GM19463 (cell line): ENCODE measurements around the gene DSCAML1.

ENCODE experiments used
- ATAC-seq: cut with Tn5 transposase; IDR thresholded peaks from one replicate; pipeline ENCODE4 v1.9.1; 2021; ENCODE audit warnings: mild to moderate bottlenecking, moderate library complexity; ENCODE audit not compliant: unreplicated experiment

The DSCAML1 gene

DNA sequence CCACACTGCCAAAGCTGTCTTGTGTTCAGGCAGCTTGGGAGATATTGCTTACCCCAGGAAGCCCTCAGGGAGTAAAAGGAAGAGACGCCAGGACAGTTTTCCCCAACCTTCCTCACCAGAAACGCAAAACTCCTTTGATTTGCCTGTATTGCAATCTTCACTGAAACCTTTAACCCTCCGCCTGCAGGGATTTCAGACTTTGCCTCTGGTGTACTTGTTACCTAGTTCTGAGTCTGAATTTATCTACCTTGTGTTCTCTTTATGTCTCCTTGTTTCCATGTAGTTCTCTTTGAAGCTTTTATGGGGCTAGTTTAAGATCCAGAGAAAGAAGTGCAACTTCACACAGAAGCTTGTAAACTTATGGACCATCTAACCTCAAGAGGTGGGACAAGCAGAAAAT is 154.2 kb downstream of the DSCAML1 start:
- no peak for ATAC-seq

DNA sequence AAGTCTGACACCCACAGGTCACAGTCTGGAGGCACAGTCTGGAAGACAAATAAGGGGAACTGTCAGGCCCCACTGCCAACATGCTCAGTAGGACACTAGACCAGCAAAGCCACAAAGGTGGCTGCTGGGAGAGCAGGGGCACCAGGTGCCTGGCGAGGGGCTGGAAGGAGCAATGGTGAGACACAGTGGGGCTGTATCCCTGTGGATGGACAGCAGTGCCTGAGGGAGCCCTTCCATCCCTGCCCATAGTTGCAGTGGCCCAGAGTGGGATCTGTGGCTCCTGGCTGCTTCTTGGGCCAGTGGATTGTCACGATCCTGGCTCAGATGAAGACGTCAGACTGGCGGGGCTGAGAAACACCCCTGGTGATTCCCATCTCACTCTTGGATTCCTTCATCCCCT is 154.6 kb downstream of the DSCAML1 start:
- ATAC-seq = no peak

DNA sequence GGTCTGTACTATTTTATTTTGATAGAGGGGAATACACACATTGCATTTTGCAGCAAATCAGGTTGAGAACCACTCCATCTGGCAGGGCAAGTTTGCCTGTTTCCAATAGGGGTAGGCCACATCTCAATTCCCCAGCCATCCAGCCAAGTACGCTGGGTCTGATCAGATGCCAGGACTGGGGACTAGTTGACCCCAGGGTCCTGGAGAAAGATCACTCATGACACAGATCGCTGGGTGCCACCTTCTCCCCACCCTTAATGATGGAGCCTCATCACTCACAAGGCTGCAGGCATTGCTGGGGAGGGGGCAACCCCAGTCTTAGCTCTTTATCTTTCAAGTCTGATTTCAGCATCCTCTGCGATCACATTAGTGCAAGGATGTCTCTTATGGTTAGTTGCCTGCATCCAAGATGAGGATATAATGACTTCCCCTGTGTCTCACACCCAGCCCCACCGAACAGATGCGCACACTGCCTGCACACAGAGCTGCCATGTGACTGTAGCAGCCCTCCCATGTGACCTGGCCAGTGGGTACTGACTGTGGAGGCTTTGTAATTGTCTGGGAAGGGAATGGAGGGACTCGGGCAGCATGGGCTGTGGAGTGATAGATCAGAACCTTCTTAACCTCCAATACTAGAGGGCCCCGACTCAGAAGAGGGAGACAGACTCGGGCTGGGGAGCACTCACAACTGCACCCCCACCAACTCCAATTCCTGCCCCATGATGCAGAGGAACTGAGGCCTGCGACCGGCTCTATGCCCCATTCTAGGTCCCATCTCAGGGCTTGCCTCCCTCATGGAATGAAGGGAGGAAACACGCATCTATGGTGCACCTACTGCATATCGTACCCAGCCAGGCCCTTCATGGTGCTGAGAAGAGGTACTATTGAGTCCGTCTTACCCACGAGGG is 155.8 kb downstream of the DSCAML1 start:
- ATAC-seq = no peak

DNA sequence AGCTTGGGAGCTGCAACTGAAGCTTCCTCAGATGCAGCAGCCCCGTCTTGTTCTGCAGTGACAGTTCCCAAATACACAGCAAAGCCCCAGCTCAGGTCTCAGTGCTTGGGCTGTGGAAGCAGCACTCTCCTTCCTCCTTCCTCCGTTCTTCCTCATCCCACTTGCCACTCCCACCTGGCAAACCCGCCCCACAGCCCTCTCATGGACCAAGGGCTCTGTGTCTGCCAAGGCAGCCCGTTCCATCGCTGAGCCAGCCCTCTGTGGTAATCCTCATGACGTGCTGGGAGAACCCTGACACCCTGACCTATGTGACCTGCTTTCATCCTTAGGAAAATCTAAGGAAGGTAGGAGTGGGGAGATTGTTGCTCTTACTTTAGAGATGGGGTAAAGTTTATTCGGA is 157.0 kb downstream of the DSCAML1 start:
- ATAC-seq = no peak

DNA sequence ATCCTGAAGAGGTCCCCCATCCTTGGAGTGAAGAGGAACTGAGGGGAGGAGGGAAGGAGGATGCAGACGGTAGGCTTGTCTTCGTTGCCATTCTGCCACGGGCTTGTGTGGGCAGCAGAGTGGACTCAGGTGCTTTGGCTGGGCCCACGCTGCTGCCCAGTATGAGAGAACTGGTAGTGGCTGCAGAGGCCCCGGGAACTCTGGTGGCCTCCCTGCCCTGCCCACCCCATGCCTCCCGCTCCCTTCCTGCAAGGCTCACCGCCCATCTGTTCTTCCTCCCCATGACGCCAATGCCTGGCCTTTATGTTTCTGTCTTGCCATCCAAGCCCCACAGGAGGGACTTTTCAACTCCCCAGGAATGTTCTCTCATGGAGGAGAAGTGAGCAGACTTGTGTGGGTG is 157.4 kb downstream of the DSCAML1 start:
- ATAC-seq = no peak

DNA sequence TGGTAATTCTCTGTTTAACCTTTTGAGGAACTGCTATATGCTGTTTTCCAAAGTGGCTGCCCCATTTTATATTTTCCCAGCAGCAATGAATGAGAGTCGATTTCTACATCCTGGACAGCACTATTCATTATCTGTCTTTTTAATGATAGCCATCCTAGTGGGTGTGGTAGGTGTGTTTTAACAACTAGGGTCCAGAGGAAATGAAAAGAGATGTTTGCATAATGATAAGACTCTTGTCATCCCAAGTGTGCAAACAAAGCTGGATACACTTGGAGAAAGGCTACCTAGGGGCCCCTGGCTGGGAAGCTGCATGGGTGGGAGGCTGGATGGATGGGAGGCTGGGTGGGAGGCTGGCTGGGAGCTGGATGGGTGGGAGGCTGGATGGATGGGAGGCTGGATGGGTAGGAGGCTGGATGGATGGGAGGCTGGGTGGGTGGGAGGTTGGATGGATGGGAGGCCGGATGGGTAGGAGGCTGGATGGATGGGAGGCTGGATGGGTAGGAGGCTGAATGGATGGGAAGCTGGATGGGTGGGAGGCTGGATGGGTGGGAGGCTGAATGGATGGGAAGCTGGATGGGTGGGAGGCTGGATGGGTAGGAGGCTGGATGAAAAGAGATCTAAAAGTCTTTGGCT is 158.0 kb downstream of the DSCAML1 start:
- ATAC-seq = no peak

DNA sequence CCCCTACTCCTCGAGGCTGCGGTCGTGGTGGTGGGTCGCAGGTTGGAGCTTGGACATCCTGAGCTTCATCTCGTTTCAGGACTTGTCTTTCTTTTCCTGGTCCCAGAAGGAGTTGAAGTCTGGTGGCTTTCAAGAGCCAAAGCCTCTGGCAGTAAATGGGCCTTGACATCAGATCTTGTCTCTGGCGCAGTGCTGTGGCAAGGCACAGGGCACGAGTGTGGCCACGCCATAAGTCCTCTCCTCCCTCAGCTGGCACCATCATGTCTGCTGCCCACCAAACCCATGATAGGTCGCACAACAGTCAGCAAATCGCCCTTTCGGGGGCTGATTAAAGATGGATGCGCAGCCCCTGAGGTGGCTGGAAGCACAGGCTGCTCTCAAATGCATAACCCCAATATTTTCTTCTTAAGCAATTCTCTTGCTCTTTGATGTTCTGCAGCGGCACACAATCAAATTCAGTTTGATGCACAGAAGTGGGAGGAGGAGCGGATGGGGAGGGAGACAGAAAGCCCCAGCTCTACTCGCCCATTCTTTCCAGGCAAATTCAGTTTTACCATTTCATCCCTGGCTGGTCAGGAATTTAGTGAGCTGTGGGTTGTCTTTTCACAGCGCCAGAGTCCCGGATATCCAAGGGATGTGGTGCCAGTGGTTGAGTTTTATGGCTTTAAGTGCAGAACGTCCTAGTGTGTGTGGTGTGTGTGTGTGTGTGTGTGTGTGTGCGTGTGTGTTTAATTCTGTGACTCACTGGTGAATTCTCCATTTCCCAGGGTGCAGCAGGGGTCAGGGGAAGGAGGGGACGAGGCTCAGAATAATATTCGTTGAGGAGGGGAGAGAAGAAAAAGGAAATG is 162.0 kb downstream of the DSCAML1 start:
- no peak for ATAC-seq

DNA sequence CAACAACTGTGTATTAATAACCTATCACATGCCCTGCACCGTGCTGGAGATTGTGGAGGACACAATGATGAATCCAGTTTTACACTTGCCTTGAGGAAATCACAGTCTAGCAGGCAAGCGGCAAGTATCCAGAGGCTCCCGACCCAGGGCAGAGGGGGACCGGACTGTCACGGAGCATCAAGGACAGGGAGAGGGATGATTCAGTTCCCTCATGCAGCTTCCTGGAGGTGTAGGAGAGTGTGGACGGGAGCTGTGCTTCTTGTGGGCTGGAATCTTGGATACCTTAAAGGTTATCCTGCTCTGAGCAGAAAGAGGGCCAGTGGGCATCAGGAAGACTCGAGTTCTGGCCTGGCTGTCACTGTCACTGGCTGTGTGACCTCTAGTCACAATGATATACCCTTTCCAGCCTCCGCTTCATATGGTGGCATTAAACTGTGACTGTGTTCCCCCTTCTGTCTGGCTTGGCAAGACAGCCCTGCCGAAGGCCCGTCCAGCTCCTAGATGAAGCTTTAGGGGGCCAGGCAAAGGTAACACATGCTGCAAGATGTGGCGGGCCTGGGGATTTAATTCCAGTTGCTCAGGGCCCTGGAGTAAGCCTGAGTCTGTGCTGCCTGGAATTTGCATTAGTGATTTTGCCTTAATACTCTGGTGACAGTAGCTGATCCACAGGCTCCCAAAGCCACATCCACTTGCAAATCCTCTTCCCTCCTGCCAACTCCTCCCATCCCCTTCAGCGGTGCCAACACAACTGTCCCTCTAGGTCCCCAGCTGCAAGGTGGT is 162.8 kb downstream of the DSCAML1 start:
- no peak for ATAC-seq

DNA sequence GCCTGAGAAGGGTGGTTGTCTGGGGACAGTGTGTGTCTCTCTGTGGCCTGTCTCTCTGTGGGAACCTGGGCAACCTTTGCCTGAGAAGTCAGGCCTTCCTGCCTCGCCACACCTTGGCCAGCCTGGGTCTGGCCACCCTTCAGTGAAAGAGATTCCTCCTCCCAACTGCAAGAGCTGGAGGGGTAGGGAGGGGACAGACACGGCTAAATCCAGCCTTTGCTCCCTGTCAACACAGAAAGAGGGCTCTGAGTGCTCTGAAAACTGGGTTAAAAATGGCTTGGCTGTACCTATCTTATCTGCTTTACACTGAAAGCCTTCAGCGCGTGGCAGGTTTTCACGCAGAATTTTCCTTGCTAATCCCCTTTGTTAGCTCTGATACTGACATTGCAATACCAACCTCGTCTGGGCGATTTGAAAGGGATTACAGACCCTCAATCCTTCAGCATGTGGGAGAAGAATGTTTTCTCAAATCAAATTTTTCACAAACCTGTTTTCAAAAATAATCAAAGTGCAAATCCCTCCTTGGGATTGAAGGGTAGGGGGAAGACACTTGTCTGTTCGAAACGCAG is 163.7 kb downstream of the DSCAML1 start:
- ATAC-seq = no peak

DNA sequence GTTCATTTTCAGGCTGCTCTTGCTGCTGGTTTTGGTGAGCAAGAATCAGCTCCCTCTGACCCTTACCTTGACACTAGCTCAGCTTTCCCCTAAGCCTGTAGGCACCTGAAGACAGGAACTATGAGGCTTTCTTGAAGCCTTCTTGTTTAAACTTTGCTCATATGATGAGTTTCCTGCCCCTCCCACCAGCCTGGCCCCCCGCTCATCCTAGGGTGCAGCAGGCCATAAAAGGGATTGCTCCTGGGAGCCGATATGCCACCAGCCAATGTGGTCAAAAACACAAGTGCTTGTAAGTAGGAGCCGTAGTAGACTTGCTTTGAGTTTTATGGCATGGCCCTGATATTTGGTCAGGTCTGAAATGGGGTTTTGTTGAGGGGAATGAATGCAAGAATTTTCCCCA is 164.7 kb downstream of the DSCAML1 start:
- no peak for ATAC-seq

DNA sequence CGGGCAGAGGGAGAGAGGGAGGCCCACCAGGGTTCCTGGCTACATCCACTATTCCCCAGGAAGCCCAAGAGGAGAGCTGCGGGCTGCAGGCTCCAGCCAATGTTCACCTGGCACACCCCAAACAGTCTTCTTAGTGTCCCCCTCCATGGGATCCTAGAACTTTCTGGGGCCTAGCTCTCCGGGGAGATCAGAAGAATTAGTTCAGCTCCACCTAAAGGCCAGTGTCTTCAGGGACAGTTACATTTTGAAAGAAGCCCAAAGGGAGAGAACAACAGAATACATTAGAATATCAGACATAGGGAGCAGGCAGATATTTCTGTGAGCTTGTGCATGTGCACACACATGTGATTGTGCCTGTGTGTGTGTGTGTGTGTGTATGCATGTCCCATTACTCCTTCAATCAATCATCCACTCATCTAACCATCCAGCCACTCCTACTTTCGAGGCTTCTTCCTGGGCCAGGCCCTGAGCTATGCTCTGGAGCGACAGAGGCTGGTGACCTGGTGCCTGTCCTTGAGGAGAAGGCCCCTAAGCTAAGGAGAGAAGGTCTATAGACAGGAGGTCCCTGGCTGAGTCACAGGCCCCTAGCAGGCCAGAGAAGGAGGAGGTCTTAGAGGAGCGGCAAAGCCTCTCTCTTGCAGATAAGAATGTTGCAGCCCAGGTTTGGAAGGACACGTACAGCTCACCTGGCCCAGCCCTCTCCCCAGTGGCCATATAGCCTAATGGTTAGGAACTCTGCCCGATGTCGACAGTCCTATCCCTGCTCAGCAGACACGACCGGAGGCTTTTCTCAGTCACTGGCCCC is 165.5 kb downstream of the DSCAML1 start:
- ATAC-seq = no peak

DNA sequence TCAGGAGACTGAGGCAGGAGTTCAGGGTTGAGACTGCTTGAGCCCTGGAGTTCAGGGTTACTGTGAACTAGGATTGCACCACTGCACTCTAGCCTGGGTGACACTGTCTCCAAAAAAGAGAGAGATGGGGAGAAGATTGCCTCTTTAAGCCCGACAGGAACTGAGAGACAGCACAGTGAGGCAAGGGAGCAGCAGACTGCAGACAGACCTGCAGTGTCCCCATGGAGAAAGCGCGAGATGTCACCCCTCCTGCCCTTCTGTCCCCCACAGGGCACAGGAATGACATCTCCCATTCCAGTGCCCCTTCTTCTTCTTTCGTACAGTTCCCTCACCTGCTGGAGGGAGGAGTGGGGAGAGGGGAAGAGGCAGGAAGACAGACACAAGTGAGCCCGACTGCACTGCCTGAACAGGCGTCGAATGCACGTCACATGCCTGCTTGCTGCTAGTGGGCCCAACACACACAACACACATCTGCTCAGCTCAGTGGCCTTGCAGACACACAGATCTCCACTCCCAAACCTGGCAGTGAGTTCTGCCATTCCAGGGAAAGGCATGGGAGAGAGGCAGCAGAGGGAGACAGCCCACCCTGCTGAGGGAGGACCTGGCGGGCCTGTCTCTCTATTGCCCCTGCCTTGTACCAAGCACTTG is 167.0 kb downstream of the DSCAML1 start:
- ATAC-seq = no peak

DNA sequence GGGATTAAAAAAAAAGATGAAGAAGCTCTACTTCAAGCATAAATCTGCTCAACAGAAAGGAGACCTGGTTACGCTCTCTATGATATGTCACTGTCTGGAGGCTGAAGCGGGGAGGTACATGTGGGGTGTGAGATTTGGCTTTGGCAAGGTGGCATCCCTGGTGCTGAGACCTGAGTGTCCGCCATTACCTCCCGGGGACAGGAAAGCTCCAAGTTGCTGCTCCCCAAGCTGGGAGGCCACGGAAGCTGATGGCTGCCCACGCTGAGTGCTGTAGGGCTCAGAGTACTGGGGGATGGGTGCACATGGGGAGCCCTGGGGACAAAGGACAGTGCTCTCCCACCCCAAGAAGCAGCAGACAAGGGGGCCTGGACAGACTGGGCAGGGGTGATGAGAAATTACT is 167.9 kb downstream of the DSCAML1 start:
- ATAC-seq = no peak

DNA sequence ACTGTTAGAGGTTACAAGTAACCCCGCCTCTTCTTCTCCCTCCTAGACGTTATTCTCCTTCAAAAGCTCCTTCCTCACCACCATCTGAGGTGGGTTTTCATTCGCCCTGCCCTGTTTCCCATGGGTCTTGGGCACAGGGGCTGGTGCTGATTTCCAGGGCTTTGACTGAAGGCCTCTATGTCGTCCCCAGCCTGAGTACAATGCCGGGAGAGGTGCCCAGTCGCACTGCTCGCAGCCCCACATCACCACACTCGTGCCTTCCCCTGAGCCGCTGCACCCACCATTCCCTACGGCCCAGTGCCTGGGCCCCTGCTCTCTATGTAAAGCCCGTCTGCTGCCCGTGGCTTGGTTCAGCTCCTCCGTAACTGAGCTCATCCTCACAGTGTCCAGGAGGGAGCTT is 169.8 kb downstream of the DSCAML1 start:
- ATAC-seq = no peak

DNA sequence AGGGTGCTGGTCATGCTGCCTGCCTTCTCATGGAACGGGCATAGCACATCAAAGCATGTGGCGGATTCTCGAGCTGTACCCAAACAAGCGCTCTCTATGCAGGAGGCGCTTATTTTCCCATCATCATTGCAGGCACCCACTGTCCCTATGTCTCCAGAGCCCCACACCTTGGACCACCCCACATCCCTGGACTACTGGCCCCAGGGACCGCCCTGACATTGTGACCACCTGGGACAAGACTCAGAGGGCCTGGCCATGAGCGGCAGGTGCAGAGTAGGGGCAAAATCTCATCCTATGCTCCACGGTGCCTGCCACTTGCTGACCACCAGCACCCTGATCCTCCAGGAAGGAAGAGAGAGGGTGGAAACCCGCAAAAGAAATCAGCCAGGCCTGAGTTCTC is 170.4 kb downstream of the DSCAML1 start:
- no peak for ATAC-seq

DNA sequence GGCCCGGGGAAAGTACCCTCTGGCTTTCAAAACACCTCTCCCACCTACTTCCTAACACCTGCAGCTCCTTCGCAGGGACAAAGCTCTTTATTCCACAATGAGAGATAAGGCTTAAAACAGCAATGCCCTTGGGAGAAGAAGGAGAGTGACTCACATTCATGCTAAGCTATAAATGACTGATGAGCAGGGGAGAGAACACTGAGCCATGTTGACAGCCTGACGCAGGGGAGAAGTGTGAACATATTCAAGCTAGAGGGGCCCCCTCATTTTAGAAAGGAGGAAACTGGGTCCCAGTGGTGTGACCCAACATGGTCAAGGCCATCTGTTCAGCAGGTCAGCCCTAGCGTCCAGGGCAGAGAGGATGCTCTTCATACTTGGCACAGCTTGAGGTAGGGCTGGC is 171.8 kb downstream of the DSCAML1 start:
- ATAC-seq = no peak

DNA sequence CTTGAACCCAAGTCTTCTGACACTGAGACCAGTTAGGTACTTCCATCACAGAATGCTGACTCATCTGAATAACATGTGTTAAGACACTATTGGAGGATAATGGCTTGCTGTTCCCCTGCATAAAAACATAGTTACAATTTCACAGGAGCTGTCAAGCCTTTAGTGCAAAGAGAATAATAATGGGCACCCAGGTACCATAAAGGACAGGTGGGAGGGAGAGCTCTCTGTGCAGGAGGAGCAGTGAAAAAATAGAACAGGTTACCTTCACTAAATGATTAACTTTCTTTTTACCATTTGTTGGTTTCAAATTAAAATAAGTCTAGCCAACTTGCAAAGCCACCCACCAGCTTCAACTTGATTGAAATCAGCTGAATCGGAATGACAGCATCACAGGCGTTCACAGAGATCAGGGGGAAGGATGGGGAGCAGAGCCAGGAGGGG is 173.2 kb downstream of the DSCAML1 start:
- no peak for ATAC-seq

DNA sequence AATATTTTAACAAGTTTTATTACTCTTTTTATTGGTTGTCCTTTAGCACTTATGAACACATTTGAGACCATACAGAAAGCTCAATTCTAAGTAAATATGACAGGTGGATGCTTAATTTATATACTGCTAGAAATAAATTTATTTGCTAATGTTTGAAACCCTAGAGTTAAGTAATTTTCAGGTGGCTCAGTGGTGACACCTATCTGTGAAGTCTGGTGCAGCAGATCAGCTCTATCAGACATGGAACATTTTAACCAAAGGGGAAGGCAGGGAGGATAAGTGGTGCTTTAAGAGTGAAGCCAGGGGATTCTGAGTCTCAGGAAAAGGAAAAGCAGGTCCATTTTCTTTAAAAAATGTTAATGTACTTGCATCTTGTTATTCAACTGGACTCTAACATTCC is 175.8 kb downstream of the DSCAML1 start:
- no peak for ATAC-seq

DNA sequence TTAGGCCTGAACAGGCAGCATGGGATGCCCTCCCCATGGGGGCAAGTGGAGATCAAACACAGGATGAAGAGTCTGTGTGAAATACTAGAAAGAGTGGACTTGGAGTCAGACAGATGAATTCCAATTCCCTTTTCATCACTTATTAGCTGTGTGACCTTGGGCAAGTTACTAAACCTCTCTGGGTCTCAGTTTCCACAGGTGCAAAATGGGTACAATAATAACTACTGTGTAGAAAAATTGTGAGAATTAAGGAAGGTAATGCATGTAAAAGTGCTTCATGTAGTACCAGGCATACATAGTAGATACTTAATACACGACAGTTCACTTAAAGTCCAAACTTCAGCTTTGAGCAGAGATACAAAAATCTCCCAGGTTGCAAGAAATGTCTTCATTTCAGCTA is 176.4 kb downstream of the DSCAML1 start:
- ATAC-seq = no peak
